ENCODE results near the gene SPNS3. TPM values are rescaled to one million over a fixed set of nuclear protein-coding genes. Genes with fewer than 3 reads are reported as not detected.
A peak's percentile ranks its signal among the peaks of the same experiment; 100 is the strongest.

Gene SPNS3
- total and polyA plus RNA-seq, 10 of the 15 experiments (the other 5 are each of a cell fraction or from before 2014, with no cell fraction given), result 0.16 to 2.6 (median 0.97) TPM

DNA sequence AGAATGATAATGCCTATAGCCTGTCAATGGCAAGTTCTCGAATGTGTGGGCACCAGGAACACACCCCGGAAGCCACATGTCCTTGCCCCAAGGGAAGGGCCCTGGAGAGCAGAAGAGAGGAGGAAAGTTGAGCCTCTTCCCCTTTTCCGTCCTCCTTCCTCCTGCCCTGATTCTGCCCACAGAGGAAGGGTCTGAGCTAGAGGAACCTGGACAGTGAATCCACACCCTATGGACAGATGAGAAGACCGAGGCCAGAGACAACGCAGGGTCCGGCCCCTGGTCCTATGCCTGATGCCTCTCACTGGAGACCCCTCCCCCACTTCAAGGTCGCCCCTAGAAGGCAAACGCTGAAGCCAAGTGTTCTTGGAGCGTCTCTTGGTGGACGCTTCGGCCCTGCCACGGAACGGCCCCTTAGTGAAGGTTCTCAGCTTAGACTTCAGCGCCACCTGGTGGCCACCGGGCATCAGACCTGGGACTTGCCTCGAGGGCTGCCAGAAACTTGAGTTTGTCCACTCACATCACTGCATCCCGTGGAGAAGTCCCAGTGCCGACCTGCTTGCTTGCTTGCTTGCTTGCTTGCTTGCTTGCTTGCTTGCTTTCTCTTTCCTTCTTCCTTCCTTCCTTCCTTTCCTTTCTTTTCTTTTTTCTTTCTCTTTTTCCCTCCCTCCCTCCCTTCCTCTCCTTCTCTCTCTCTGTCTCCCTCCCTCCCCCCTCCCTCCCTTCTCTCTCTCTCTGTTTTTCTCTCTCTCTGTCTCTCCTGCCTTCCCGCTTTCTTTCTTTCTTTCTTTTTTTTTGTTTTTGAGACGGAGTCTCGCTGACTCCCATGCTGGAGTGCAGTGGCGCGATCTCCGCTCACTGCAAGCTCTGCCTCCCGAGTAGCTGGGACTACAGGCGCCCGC, 20.6 kb upstream of the SPNS3 start (continued):
- TF ChIP-seq, protein P1, sequence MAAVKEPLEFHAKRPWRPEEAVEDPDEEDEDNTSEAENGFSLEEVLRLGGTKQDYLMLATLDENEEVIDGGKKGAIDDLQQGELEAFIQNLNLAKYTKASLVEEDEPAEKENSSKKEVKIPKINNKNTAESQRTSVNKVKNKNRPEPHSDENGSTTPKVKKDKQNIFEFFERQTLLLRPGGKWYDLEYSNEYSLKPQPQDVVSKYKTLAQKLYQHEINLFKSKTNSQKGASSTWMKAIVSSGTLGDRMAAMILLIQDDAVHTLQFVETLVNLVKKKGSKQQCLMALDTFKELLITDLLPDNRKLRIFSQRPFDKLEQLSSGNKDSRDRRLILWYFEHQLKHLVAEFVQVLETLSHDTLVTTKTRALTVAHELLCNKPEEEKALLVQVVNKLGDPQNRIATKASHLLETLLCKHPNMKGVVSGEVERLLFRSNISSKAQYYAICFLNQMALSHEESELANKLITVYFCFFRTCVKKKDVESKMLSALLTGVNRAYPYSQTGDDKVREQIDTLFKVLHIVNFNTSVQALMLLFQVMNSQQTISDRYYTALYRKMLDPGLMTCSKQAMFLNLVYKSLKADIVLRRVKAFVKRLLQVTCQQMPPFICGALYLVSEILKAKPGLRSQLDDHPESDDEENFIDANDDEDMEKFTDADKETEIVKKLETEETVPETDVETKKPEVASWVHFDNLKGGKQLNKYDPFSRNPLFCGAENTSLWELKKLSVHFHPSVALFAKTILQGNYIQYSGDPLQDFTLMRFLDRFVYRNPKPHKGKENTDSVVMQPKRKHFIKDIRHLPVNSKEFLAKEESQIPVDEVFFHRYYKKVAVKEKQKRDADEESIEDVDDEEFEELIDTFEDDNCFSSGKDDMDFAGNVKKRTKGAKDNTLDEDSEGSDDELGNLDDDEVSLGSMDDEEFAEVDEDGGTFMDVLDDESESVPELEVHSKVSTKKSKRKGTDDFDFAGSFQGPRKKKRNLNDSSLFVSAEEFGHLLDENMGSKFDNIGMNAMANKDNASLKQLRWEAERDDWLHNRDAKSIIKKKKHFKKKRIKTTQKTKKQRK (IDR thresholded peaks at IDR 0.05; ENCODE audit: low read depth, low read length), result no peak
- TF ChIP-seq KDM1A (IDR thresholded peaks at IDR 0.05; ENCODE audit: borderline replicate concordance) (no peak), CREM (IDR thresholded peaks at IDR 0.05; ENCODE audit: low read depth) (no peak), TAF1 (IDR thresholded peaks at IDR 0.05; ENCODE audit: borderline replicate concordance, low read depth, low read length) (no peak), NR2F1 (conservative IDR thresholded peaks at IDR 0.05) (peak; percentile 68), NR2C1 (IDR thresholded peaks at IDR 0.05) (no peak), NFYB (IDR thresholded peaks at IDR 0.05; ENCODE audit: insufficient read depth, low read depth, low read length) (no peak), ZNF207 (IDR thresholded peaks at IDR 0.05; ENCODE audit: borderline replicate concordance) (no peak), JUNB (IDR thresholded peaks at IDR 0.05) (no peak), SIX5 (IDR thresholded peaks at IDR 0.05; ENCODE audit: low read depth, low read length, severe bottlenecking) (no peak), CHD2 (IDR thresholded peaks at IDR 0.05; ENCODE audit: borderline replicate concordance, low read depth, low read length) (peak; percentile 60), ZNF24 (IDR thresholded peaks at IDR 0.05) (no peak), EZH2 (IDR thresholded peaks at IDR 0.05; ENCODE audit: borderline replicate concordance, control insufficient read depth, low read depth, low read length) (no peak), PAX5 (IDR thresholded peaks at IDR 0.05; ENCODE audit: borderline replicate concordance, low read depth, low read length) (no peak), TCF3 (IDR thresholded peaks at IDR 0.05; ENCODE audit: borderline replicate concordance, insufficient read depth, low read depth, low read length) (no peak), CBX5 (IDR thresholded peaks at IDR 0.05; ENCODE audit: low read depth) (no peak)
- TF ChIP-seq, protein P2, sequence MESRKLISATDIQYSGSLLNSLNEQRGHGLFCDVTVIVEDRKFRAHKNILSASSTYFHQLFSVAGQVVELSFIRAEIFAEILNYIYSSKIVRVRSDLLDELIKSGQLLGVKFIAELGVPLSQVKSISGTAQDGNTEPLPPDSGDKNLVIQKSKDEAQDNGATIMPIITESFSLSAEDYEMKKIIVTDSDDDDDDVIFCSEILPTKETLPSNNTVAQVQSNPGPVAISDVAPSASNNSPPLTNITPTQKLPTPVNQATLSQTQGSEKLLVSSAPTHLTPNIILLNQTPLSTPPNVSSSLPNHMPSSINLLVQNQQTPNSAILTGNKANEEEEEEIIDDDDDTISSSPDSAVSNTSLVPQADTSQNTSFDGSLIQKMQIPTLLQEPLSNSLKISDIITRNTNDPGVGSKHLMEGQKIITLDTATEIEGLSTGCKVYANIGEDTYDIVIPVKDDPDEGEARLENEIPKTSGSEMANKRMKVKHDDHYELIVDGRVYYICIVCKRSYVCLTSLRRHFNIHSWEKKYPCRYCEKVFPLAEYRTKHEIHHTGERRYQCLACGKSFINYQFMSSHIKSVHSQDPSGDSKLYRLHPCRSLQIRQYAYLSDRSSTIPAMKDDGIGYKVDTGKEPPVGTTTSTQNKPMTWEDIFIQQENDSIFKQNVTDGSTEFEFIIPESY (IDR thresholded peaks at IDR 0.05), result no peak
- TF ChIP-seq, protein P3, sequence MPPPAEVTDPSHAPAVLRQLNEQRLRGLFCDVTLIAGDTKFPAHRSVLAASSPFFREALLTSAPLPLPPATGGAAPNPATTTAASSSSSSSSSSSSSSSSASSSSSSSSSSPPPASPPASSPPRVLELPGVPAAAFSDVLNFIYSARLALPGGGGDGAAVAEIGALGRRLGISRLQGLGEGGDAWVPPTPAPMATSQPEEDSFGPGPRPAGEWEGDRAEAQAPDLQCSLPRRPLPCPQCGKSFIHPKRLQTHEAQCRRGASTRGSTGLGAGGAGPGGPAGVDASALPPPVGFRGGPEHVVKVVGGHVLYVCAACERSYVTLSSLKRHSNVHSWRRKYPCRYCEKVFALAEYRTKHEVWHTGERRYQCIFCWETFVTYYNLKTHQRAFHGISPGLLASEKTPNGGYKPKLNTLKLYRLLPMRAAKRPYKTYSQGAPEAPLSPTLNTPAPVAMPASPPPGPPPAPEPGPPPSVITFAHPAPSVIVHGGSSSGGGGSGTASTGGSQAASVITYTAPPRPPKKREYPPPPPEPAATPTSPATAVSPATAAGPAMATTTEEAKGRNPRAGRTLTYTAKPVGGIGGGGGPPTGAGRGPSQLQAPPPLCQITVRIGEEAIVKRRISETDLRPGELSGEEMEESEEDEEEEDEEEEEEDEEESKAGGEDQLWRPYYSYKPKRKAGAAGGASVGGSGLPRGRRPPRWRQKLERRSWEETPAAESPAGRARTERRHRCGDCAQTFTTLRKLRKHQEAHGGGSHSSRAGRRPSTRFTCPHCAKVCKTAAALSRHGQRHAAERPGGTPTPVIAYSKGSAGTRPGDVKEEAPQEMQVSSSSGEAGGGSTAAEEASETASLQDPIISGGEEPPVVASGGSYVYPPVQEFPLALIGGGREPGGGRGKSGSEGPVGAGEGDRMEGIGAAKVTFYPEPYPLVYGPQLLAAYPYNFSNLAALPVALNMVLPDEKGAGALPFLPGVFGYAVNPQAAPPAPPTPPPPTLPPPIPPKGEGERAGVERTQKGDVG (CRISPR knock-in tag; IDR thresholded peaks at IDR 0.05), result no peak
